GM23338 (cell line): ENCODE results near the gene DSE. TPM values are rescaled to one million over a fixed set of nuclear protein-coding genes. Genes with fewer than 3 reads are reported as not detected.

Experiments used
- ATAC-seq: fragments of 200-7000 bp; cut with Tn5 transposase; 3 replicates; pipeline ENCODE4 v1.9.1; 2020
- DNase-seq: peaks from one replicate; pipeline ENCODE4 v3.0.0-alpha.2; 2015; ENCODE audit warnings: low spot score
- H2AFZ ChIP-seq: fragments of 200-600 bp; sonication (generic); 2 replicates; pipeline ENCODE4 v1.8.0; 2016; ENCODE audit warnings: antibody characterized with exemption, mild to moderate bottlenecking, moderate library complexity
- H3F3A ChIP-seq: fragments of 200-600 bp; sonication (generic); replicated peaks from 2 replicates; pipeline ENCODE4 v1.8.0; 2017; ENCODE audit warnings: antibody characterized with exemption, mixed run types, low read depth
- H3K27ac ChIP-seq: fragments of 200-600 bp; sonication (generic); 2 replicates; pipeline ENCODE4 v1.6.1; 2016; ENCODE audit warnings: low read depth
- H3K27me3 ChIP-seq: fragments of 200-600 bp; sonication (generic); 2 replicates; pipeline ENCODE4 v1.8.0; 2016; ENCODE audit warnings: mild to moderate bottlenecking, mixed run types, moderate library complexity; ENCODE audit not compliant: insufficient read depth
- H3K36me3 ChIP-seq: fragments of 200-600 bp; sonication (generic); 2 replicates; pipeline ENCODE4 v1.8.0; 2016; ENCODE audit warnings: mild to moderate bottlenecking; ENCODE audit not compliant: insufficient read depth
- H3K4me1 ChIP-seq: fragments of 200-600 bp; sonication (generic); 2 replicates; pipeline ENCODE4 v1.8.0; 2016; ENCODE audit warnings: mild to moderate bottlenecking, moderate library complexity; ENCODE audit not compliant: insufficient read depth
- H3K4me2 ChIP-seq: fragments of 200-600 bp; sonication (generic); 2 replicates; pipeline ENCODE4 v1.7.1; 2017; ENCODE audit warnings: mixed run types
- H3K4me3 ChIP-seq: fragments of 200-600 bp; sonication (generic); 2 replicates; pipeline ENCODE4 v1.6.1; 2016; ENCODE audit warnings: mixed run types
- H3K79me2 ChIP-seq: fragments of 200-600 bp; sonication (generic); replicated peaks from 2 replicates; pipeline ENCODE4 v1.8.0; 2017; ENCODE audit warnings: mild to moderate bottlenecking; ENCODE audit not compliant: insufficient read depth
- H3K9me2 ChIP-seq: fragments of 200-600 bp; sonication (generic); 2 replicates; pipeline ENCODE4 v1.8.0; 2017; ENCODE audit not compliant: insufficient read depth
- H4K20me1 ChIP-seq: fragments of 200-600 bp; sonication (generic); replicated peaks from 2 replicates; pipeline ENCODE4 v1.8.0; 2017; ENCODE audit warnings: mild to moderate bottlenecking; ENCODE audit not compliant: insufficient read depth
- H3K27ac Mint-ChIP-seq: 2 replicates; pipeline ENCODE4 v1.8.0; 2020; ENCODE audit warnings: inconsistent platforms, mild to moderate bottlenecking, moderate library complexity, mixed read lengths
- H3K27me3 Mint-ChIP-seq: 3 replicates; pipeline ENCODE4 v1.8.0; 2022; ENCODE audit warnings: low read depth, mild to moderate bottlenecking, moderate library complexity, mixed read lengths, inconsistent platforms; ENCODE audit not compliant: insufficient read depth, poor library complexity
- H3K36me3 Mint-ChIP-seq: 3 replicates; pipeline ENCODE4 v1.8.0; 2021; ENCODE audit warnings: low read depth, mild to moderate bottlenecking, inconsistent platforms, moderate library complexity, mixed read lengths
- H3K4me1 Mint-ChIP-seq: 3 replicates; pipeline ENCODE4 v1.8.0; 2020; ENCODE audit warnings: mild to moderate bottlenecking, inconsistent platforms, mixed read lengths
- H3K4me3 Mint-ChIP-seq: 3 replicates; pipeline ENCODE4 v1.8.0; 2021; ENCODE audit warnings: moderate library complexity, mild to moderate bottlenecking, inconsistent platforms, mixed read lengths
- H3K9me3 Mint-ChIP-seq: 3 replicates; pipeline ENCODE4 v1.8.0; 2020; ENCODE audit warnings: moderate library complexity, mild to moderate bottlenecking, inconsistent platforms, mixed read lengths
- CREB1 ChIP-seq: fragments of 250-450 bp; sonication (Bioruptor Pico); IDR thresholded peaks from 2 replicates; pipeline ENCODE4 v1.5.0; 2020; ENCODE audit warnings: low read depth, mild to moderate bottlenecking, moderate library complexity
- EZH2 ChIP-seq: fragments of 200-600 bp; sonication (generic); IDR thresholded peaks from one replicate; pipeline ENCODE4 v1.8.0; 2017; ENCODE audit warnings: antibody characterized with exemption, mild to moderate bottlenecking, low read depth; ENCODE audit not compliant: unreplicated experiment
- ZNF331 ChIP-seq: fragments of 250-450 bp; sonication (Bioruptor Pico); IDR thresholded peaks from 2 replicates; pipeline ENCODE4 v1.5.0; 2020; ENCODE audit warnings: low read depth, mild to moderate bottlenecking, moderate library complexity
- polyA plus RNA-seq: library from polyadenylated mRNA; unstranded; fragments of >200 nt; fragmentation: Nextera tagmentation; extraction: Ambion mirVana; gene quantifications from 2 replicates; pipeline ENCODE4 v1.2.1, GENCODE V29; 2016
- total RNA-seq: library from RNA; depleted of rRNA; stranded (reverse); fragments of >200 nt; shearing (Covaris generic); gene quantifications from 2 replicates; pipeline ENCODE4 v1.2.3, GENCODE V29; 2014
- TF ChIP-seq, protein P1 (sequence below): IDR thresholded peaks from one replicate; pipeline ENCODE4 v1.6.1; 2018; ENCODE audit warnings: antibody characterized with exemption; ENCODE audit not compliant: unreplicated experiment
- TF ChIP-seq, protein P2 (sequence below): fragments of 250-450 bp; sonication (Bioruptor Pico); IDR thresholded peaks from 2 replicates; pipeline ENCODE4 v1.5.0; 2020; ENCODE audit warnings: mild to moderate bottlenecking, moderate library complexity

DSE gene
- total and polyA plus RNA-seq, 2 experiments from 2014 or later = 18.8 to 45.2 TPM

DNA sequence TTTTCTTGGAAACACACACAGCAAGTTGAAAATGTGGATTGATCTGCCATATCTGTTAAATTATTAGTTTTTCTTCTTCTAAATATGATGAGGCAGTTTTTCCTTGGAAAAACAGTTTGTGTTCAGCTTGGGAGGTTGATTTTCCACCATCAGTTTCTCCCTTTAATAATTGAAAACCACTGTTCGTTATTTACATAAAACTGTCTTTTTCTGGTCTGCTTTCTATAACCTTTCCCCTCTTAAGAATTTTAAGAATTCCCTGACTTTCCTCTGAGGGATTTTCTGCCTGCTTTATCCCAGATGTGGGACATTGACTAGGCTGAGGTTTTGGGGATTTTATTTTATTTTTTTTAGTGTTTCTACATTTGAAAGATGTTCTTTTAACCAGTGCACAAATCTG lies 27.2 kb downstream of the DSE start:
- Histone ChIP-seq H3K27me3 (no peaks in the 10 kb centered on the region), H4K20me1 (0 out of 2 replicates have a peak, but pooled peaks cover 3% of the 10 kb centered on the region), H3K36me3 (peaks cover 4% of the 10 kb centered on the region; the same call in 1 of the 2 replicates), H3K4me1 (peaks cover 12% of the 10 kb centered on the region), H2AFZ (no peak overlapping the region), H3K9me2 (no peaks in the 10 kb centered on the region), H3K79me2 (peaks cover 75% of the 10 kb centered on the region), H3K27ac (peak overlapping the region; percentile 6; the same call in 1 of the 2 replicates), H3K4me3 (no peak overlapping the region), H3K4me2 (0 out of 2 replicates have a peak overlapping the region, but pooled peaks have one; percentile 16), H3F3A (no peaks in the 10 kb centered on the region)
- Mint-ChIP-seq H3K27ac (peak overlapping the region; percentile 81; the same call in 1 of the 2 replicates), H3K4me3 (no peak overlapping the region), H3K9me3 (no peaks in the 10 kb centered on the region), H3K4me1 (peaks cover 30% of the 10 kb centered on the region), H3K27me3 (no peaks in the 10 kb centered on the region), H3K36me3 (peaks cover 10% of the 10 kb centered on the region)
- TF ChIP-seq, protein P1, sequence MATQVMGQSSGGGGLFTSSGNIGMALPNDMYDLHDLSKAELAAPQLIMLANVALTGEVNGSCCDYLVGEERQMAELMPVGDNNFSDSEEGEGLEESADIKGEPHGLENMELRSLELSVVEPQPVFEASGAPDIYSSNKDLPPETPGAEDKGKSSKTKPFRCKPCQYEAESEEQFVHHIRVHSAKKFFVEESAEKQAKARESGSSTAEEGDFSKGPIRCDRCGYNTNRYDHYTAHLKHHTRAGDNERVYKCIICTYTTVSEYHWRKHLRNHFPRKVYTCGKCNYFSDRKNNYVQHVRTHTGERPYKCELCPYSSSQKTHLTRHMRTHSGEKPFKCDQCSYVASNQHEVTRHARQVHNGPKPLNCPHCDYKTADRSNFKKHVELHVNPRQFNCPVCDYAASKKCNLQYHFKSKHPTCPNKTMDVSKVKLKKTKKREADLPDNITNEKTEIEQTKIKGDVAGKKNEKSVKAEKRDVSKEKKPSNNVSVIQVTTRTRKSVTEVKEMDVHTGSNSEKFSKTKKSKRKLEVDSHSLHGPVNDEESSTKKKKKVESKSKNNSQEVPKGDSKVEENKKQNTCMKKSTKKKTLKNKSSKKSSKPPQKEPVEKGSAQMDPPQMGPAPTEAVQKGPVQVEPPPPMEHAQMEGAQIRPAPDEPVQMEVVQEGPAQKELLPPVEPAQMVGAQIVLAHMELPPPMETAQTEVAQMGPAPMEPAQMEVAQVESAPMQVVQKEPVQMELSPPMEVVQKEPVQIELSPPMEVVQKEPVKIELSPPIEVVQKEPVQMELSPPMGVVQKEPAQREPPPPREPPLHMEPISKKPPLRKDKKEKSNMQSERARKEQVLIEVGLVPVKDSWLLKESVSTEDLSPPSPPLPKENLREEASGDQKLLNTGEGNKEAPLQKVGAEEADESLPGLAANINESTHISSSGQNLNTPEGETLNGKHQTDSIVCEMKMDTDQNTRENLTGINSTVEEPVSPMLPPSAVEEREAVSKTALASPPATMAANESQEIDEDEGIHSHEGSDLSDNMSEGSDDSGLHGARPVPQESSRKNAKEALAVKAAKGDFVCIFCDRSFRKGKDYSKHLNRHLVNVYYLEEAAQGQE = no peak
- TF ChIP-seq, protein P2, sequence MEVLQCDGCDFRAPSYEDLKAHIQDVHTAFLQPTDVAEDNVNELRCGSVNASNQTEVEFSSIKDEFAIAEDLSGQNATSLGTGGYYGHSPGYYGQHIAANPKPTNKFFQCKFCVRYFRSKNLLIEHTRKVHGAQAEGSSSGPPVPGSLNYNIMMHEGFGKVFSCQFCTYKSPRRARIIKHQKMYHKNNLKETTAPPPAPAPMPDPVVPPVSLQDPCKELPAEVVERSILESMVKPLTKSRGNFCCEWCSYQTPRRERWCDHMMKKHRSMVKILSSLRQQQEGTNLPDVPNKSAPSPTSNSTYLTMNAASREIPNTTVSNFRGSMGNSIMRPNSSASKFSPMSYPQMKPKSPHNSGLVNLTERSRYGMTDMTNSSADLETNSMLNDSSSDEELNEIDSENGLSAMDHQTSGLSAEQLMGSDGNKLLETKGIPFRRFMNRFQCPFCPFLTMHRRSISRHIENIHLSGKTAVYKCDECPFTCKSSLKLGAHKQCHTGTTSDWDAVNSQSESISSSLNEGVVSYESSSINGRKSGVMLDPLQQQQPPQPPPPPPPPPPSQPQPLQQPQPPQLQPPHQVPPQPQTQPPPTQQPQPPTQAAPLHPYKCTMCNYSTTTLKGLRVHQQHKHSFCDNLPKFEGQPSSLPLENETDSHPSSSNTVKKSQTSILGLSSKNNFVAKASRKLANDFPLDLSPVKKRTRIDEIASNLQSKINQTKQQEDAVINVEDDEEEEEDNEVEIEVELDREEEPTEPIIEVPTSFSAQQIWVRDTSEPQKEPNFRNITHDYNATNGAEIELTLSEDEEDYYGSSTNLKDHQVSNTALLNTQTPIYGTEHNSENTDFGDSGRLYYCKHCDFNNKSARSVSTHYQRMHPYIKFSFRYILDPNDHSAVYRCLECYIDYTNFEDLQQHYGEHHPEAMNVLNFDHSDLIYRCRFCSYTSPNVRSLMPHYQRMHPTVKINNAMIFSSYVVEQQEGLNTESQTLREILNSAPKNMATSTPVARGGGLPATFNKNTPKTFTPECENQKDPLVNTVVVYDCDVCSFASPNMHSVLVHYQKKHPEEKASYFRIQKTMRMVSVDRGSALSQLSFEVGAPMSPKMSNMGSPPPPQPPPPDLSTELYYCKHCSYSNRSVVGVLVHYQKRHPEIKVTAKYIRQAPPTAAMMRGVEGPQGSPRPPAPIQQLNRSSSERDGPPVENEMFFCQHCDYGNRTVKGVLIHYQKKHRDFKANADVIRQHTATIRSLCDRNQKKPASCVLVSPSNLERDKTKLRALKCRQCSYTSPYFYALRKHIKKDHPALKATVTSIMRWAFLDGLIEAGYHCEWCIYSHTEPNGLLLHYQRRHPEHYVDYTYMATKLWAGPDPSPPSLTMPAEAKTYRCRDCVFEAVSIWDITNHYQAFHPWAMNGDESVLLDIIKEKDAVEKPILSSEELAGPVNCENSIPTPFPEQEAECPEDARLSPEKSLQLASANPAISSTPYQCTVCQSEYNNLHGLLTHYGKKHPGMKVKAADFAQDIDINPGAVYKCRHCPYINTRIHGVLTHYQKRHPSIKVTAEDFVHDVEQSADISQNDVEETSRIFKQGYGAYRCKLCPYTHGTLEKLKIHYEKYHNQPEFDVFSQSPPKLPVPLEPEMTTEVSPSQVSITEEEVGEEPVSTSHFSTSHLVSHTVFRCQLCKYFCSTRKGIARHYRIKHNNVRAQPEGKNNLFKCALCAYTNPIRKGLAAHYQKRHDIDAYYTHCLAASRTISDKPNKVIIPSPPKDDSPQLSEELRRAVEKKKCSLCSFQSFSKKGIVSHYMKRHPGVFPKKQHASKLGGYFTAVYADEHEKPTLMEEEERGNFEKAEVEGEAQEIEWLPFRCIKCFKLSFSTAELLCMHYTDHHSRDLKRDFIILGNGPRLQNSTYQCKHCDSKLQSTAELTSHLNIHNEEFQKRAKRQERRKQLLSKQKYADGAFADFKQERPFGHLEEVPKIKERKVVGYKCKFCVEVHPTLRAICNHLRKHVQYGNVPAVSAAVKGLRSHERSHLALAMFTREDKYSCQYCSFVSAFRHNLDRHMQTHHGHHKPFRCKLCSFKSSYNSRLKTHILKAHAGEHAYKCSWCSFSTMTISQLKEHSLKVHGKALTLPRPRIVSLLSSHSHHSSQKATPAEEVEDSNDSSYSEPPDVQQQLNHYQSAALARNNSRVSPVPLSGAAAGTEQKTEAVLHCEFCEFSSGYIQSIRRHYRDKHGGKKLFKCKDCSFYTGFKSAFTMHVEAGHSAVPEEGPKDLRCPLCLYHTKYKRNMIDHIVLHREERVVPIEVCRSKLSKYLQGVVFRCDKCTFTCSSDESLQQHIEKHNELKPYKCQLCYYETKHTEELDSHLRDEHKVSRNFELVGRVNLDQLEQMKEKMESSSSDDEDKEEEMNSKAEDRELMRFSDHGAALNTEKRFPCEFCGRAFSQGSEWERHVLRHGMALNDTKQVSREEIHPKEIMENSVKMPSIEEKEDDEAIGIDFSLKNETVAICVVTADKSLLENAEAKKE = no peak
- TF ChIP-seq ZNF331 (CRISPR knock-in tag) = no peak
- no peak for TF ChIP-seq CREB1 (CRISPR knock-in tag)
- TF ChIP-seq EZH2 = no peak
- DNase-seq (no peak), ATAC-seq (no peak)
